Measurements from ENCODE around the gene GUCA1C.

GRCh38 chr3:108899530-108899929 lies 54.1 kb downstream of the GUCA1C start:
- TF ChIP-seq NCOR1 (IDR thresholded peaks at IDR 0.05) (no peak), U2AF2 (optimal IDR thresholded peaks at IDR 0.05; ENCODE audit: low read depth, low read length) (no peak), IFI16 (CRISPR knock-in tag; IDR thresholded peaks at IDR 0.05) (no peak), SIN3A (IDR thresholded peaks at IDR 0.05; ENCODE audit: borderline replicate concordance in 2 of 2, control insufficient read depth in 1 of 2, low read depth in 2 of 2, low read length in 2 of 2) (no peak), SMC3 (conservative IDR thresholded peaks at IDR 0.05; ENCODE audit: insufficient read depth, low read depth, low read length) (no peak), POLR2A (conservative IDR thresholded peaks at IDR 0.05) (no peak), CTCF (IDR thresholded peaks at IDR 0.05 in 2 of 3, conservative IDR thresholded peaks at IDR 0.05 in 1 of 3; ENCODE audit: insufficient read depth in 2 of 3, low read depth in 1 of 3, low read length in 3 of 3) (no peak), HDAC6 (IDR thresholded peaks at IDR 0.05; ENCODE audit: low read depth, low read length) (no peak), TRIM25 (IDR thresholded peaks at IDR 0.05; ENCODE audit: borderline replicate concordance) (no peak), TCF7 (IDR thresholded peaks at IDR 0.05; ENCODE audit: borderline replicate concordance) (no peak), SREBF1 (IDR thresholded peaks at IDR 0.05; ENCODE audit: borderline replicate concordance, low read depth, low read length) (no peak), SRSF1 (IDR thresholded peaks at IDR 0.05; ENCODE audit: low read depth, low read length) (no peak), DPF2 (IDR thresholded peaks at IDR 0.05) (no peak)
- TF ChIP-seq, protein P1, sequence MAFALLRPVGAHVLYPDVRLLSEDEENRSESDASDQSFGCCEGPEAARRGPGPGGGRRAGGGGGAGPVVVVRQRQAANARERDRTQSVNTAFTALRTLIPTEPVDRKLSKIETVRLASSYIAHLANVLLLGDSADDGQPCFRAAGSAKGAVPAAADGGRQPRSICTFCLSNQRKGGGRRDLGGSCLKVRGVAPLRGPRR (CRISPR knock-in tag; IDR thresholded peaks at IDR 0.05) = no peak

Data from K562 (cell line).